Loucy (cell line): ENCODE results near the gene SLC35G3.

Experiments used
- CTCF ChIP-seq: fragments of 200-600 bp; sonication (generic); conservative IDR thresholded peaks from 2 replicates; pipeline ENCODE4 v1.5.1; 2014; ENCODE audit warnings: mild to moderate bottlenecking, antibody characterized with exemption, low read length
- EZH2phosphoT487 ChIP-seq: fragments of 200-600 bp; IDR thresholded peaks from 2 replicates; pipeline ENCODE4 v1.6.1; 2018; ENCODE audit warnings: antibody characterized with exemption, mild to moderate bottlenecking, moderate library complexity, borderline replicate concordance

- TF ChIP-seq CTCF = no peak
- no peak for TF ChIP-seq EZH2phosphoT487
Measured at GRCh38 chr17:35164716-35165115, 29.5 kb downstream of the SLC35G3 start.
